Hepatocyte (in vitro differentiated cells): ENCODE measurements around the gene SGCA.

Source experiments
- CTCF ChIP-seq: fragments of 200-600 bp; sonication (generic); IDR thresholded peaks from 2 replicates; pipeline ENCODE4 v1.5.1; 2016; ENCODE audit warnings: antibody characterized with exemption, mild to moderate bottlenecking; ENCODE audit not compliant: poor library complexity
- EZH2 ChIP-seq: fragments of 200-600 bp; sonication (generic); IDR thresholded peaks from 2 replicates; pipeline ENCODE4 v1.6.1; 2016; ENCODE audit warnings: antibody characterized with exemption, mild to moderate bottlenecking, borderline replicate concordance
- EZH2phosphoT487 ChIP-seq: fragments of 200-600 bp; sonication (generic); IDR thresholded peaks from one replicate; pipeline ENCODE4 v1.6.1; 2018; ENCODE audit warnings: antibody characterized with exemption, mild to moderate bottlenecking, low read depth, moderate library complexity; ENCODE audit not compliant: unreplicated experiment, severe bottlenecking

GRCh38 chr17:50212121-50212843, 46.5 kb downstream of the SGCA start:
- TF ChIP-seq EZH2phosphoT487 (no peak), CTCF (no peak), EZH2 (no peak)
